ENCODE measurements around the gene PEX7. TPM values are rescaled to one million over a fixed set of nuclear protein-coding genes. Genes with fewer than 3 reads are reported as not detected.
"Not testable (repeated sequence)": the region's sequence is repeated elsewhere in the genome, so short reads cannot be mapped to it uniquely, and the experiment has no call there.

PEX7 gene
- total RNA-seq, 4 donors from 2014 or later: 5.9 to 17.1 (median 6.9) TPM

GRCh38 chr6:136932599-136932998 is 110.2 kb downstream of the PEX7 start:
- TF ChIP-seq CTCF (IDR thresholded peaks at IDR 0.05): no peak
- no peak for TF ChIP-seq POLR2AphosphoS5 (IDR thresholded peaks at IDR 0.05)
- no peak for TF ChIP-seq POLR2A (IDR thresholded peaks at IDR 0.05)
- no peak for TF ChIP-seq EP300 (IDR thresholded peaks at IDR 0.05)
- H3K4me1 ChIP-seq: no peaks in the 10 kb centered on the region
- WGBS, 2 donors (ENCODE audit: low coverage in 1 of 2): 86% methylated on average over 2 of the region's 2 CpGs; no CpG with 5 or more reads in 1 of the 2 donors
- ATAC-seq: no peak
- H3K27me3 ChIP-seq: peaks cover 8% of the 10 kb centered on the region
- H3K9me3 ChIP-seq: no peaks in the 10 kb centered on the region
- H3K36me3 ChIP-seq: no peaks in the 10 kb centered on the region
- no peak overlapping the region for H3K27ac ChIP-seq
- H3K4me3 ChIP-seq: no peak overlapping the region

GRCh38 chr6:136945072-136945471 is 122.7 kb downstream of the PEX7 start:
- TF ChIP-seq POLR2A (IDR thresholded peaks at IDR 0.05): no peak
- TF ChIP-seq POLR2AphosphoS5 (IDR thresholded peaks at IDR 0.05): no peak
- TF ChIP-seq CTCF (IDR thresholded peaks at IDR 0.05): no peak
- no peak for TF ChIP-seq EP300 (IDR thresholded peaks at IDR 0.05)
- Histone ChIP-seq H3K4me1 (no peaks in the 10 kb centered on the region), H3K27me3 (peaks cover 13% of the 10 kb centered on the region), H3K4me3 (no peak overlapping the region), H3K27ac (no peak overlapping the region), H3K36me3 (no peaks in the 10 kb centered on the region), H3K9me3 (no peaks in the 10 kb centered on the region)
- 62 to 89% methylated on average over 1 of the region's 1 CpG for WGBS, 2 donors (ENCODE audit: low coverage in 1 of 2)
- no peak for ATAC-seq

GRCh38 chr6:136945711-136946121 is 123.3 kb downstream of the PEX7 start:
- WGBS, 2 donors (ENCODE audit: low coverage in 1 of 2): 74 to 81% methylated on average over 3 of the region's 4 CpGs
- peaks cover 13% of the 10 kb centered on the region for H3K27me3 ChIP-seq
- TF ChIP-seq POLR2A (IDR thresholded peaks at IDR 0.05) (no peak), POLR2AphosphoS5 (IDR thresholded peaks at IDR 0.05) (no peak), EP300 (IDR thresholded peaks at IDR 0.05) (no peak), CTCF (IDR thresholded peaks at IDR 0.05) (no peak)
- H3K9me3 ChIP-seq: no peaks in the 10 kb centered on the region
- H3K36me3 ChIP-seq: no peaks in the 10 kb centered on the region
- H3K4me3 ChIP-seq: no peak overlapping the region
- H3K27ac ChIP-seq: no peak overlapping the region
- no peaks in the 10 kb centered on the region for H3K4me1 ChIP-seq
- no peak for ATAC-seq

- ATAC-seq: no peak
- Histone ChIP-seq H3K9me3 (no peaks in the 10 kb centered on the region), H3K27ac (no peak overlapping the region), H3K36me3 (no peaks in the 10 kb centered on the region), H3K4me3 (no peak overlapping the region), H3K27me3 (peaks cover 13% of the 10 kb centered on the region), H3K4me1 (no peaks in the 10 kb centered on the region)
- TF ChIP-seq POLR2A (IDR thresholded peaks at IDR 0.05) (no peak), EP300 (IDR thresholded peaks at IDR 0.05) (no peak), POLR2AphosphoS5 (IDR thresholded peaks at IDR 0.05) (no peak), CTCF (IDR thresholded peaks at IDR 0.05) (no peak)
- WGBS, 2 donors (ENCODE audit: low coverage in 1 of 2): 37% methylated on average over 9 of the region's 9 CpGs; no CpG with 5 or more reads in 1 of the 2 donors
Observed at GRCh38 chr6:136947037-136947436, 124.6 kb downstream of the PEX7 start.

- H3K4me3 ChIP-seq, ATAC-seq: not testable (repeated sequence)
- WGBS, 2 donors (ENCODE audit: low coverage in 1 of 2): 87 to 100% methylated on average over 2 to 3 of the region's 3 CpGs
Observed at GRCh38 chr6:136949957-136950356, 127.6 kb downstream of the PEX7 start.

More at GRCh38 chr6:136949957-136950356, 127.6 kb downstream of the PEX7 start:
- H3K27ac ChIP-seq, H3K27me3 ChIP-seq, H3K4me1 ChIP-seq, H3K36me3 ChIP-seq, H3K9me3 ChIP-seq: not testable (repeated sequence)
